Kidney capillary endothelial cell (primary cell): ENCODE data around the gene ALKBH8.
"Not testable (repeated sequence)": the region's sequence is repeated elsewhere in the genome, so short reads cannot be mapped to it uniquely, and the experiment has no call there.

Source experiments
- DNase-seq: peaks from one replicate; pipeline ENCODE4 v3.0.0-alpha.2; 2018; ENCODE audit warnings: low spot score

Gene ALKBH8

DNA sequence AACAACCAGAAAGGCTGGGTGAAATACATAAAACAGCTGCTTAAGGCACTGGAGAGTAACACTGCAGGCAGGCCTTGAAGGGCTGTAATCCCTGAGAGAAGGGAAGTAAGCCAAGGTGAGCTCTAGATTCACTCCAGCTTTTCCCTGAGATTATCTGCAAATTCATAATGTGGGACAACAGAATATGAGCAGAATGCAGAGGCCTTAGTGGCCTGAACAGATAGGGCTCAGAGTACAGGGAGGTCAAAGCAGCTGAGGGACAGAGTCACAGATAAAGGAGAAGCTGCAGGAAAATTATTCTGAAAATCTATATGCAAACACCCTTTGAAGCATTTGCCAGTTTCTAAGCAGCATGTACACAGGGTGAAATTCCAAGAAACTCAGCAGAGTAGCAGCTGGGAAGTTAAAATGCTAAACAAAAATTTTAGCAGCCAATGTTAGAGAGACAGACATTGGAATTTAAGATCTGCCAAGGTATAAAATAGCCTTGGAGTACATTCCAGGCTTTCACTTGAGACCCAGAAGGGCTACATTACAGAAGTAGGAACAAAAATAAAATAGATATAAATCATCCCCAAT lies 59.8 kb downstream of the ALKBH8 start:
- DNase-seq, result no peak

DNA sequence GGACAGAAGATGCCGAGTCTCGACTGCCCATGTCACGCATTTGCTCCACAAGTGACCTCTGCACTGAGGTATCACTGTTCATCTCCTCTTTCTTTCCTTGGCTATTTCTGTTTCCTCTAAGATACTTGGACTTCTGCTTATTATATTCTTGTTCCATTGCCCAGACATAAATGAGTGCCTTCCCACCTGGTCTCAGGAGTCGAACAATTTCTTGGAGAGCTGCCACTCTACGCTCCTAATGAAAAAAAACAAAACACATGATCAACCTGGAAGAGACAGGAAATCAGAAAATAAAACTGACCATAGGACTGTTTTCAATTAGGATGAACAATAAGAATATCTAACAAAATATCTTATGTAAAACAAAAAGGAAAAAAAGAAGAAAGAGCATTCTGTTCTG lies 60.6 kb downstream of the ALKBH8 start:
- DNase-seq, result no peak

DNA sequence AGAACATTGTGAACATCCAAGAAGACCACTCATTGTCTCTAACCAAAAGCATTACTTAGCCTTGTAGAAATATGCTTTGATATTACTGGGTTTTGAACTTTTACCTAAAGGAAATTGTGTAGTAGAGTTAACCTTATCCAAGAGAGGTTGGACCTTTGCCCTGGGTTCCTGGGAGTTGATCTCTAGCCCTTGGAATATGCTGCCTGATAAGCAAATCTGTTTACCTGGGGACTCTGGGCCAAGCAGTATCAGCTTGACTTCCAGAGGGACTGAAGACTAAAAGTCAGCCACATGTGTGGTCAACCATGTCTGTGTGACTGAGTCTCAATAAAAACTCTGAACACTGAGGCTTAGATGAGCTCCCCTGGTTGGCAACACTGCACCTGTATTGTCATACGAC lies 63.8 kb downstream of the ALKBH8 start:
- no peak for DNase-seq

DNA sequence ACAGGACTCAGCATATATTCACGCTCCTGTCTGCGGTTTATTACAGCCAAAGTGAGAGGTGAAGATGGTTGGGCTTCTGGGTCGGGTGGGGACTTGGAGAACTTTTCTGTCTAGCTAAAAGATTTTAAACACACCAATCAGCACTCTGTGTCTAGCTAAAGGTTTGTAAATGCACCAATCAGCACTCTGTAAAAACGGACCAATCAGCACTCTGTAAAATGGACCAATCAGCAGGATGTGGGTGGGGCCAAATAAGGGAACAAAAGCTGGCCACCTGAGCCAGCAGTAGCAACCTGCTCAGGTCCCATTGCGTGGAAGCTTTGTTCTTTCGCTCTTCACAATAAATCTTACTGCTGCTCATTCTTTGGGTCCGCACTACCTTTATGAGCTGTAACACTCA lies 68.2 kb downstream of the ALKBH8 start:
- DNase-seq, result not testable (repeated sequence)

DNA sequence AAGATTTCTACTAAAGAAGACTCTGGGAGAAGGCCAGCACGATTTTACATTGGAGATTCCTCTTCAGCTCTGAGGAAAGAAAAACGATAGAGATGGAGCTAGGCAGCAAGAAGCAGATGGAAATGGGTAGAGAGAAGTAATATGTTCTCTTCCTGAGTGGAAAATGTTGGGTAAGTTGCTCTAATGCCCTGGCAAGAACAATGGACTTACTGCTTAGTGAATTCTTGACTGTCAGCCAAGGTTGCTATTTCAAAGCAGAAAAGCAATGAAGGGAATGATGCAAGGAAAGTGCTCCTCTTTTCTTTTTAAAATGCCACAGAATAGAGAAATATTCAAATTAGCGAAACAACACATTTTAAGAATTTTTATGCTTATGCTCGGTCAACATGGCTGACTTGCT lies 69.5 kb downstream of the ALKBH8 start:
- DNase-seq, result no peak

DNA sequence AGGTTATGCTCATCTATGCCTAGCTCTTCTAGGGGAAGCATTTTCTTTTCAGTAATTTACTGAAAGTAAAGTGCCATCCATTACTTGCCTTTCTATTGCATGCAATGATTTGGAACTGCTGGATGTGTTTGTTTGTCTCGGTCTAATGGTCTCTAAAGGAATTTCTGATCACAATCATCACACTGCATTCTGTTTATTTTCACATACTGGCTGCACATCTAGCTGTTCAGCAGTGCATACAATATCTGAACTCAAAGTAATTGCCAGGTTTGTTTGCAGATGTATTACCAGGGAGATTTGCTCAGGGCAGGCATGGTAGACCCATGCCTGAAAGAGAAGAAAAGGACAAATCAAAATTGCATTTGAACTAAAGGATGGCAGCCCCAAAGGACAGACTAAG lies 71.5 kb downstream of the ALKBH8 start:
- no peak for DNase-seq

DNA sequence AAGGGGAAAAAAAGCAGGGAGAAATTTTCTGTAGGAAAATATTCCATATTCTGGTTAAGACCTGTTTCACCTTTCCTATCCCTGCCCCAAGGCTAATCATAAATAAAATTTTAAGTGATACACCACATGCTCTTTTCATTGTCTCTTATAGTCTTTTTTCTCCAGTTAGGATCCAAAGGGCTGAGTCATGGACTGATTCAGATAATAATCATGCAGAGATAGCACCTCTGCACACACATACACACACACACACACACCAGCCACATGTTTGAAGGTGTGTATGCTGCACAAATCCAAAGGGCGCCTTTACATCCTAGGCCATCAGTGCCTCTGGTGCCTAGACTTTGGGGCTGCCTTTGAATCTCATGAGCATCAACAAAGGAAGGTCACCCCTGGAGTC lies 72.4 kb downstream of the ALKBH8 start:
- DNase-seq, result peak; percentile 42

DNA sequence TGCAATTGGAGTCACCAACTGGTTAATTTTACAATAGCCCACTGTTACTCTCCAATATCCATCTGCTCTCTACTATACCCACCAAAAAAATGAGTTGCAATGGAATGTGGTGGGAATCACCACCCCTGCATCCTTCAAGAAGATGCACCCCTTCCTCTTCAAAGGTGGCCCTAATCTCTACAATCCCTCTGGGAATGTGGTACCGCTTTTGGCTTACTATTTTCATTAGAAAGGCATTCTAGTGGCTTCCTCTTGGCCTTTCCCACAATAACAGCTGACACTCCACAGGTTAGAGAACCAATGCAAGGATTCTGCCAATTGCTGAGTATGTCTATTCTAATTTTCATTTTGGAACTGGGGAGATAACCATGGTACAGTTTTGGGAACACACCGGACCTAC lies 74.7 kb downstream of the ALKBH8 start:
- no peak for DNase-seq

DNA sequence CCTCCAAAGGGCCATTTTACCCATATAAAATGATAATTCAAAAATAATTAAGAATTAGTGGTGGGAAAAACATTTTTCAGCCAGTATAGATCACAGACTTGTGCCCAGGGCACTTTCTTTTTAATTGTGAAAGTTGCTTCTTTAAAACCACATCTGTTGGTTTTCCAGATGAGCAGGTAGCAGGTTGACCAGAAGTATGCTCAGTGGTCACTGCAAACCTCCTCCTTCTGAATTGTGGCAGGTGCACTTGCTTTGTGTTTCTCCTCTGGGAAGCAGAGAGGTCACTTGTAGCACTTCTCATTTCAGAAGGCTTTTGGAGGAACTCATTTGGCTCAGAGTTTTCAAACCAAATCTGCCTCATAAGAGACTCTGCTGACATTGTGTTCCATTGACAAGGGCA lies 83.3 kb downstream of the ALKBH8 start:
- no peak for DNase-seq

DNA sequence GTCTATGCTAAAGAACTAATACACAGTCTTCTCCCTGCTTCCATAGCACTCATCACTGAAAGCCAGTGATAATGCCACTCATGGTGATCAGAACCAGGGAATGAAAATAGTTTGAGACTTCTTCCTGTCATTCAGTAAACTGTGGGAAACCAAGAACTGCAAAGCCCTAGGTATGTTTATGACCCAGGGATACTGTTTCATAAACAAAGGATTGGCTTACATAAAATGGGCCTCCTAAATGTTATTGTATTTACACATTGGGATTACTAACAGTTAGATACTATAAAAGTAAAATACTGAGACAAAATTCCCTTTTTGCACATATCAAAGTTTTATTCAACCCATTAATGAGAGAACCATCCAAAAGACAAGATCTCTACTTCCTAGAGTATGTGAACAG lies 86.6 kb downstream of the ALKBH8 start:
- DNase-seq, result no peak

DNA sequence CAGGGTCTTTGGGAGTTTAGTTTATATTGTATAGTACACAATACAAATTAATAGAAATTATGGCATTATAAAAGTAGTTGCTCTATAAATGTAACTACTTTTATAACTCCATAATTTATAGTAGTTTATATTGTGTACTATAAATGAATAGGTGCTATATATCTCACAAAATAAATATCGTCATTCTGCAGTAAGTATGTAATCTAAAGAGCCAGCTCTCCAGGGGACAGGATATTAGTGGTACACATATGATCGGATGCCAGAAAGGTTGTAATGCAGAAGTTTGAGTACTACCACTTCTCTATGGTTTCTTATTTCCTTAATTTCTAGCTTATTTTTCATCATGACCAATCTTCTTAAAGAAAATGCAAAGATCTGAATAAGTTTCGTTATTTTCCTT lies 87.7 kb downstream of the ALKBH8 start:
- no peak for DNase-seq

DNA sequence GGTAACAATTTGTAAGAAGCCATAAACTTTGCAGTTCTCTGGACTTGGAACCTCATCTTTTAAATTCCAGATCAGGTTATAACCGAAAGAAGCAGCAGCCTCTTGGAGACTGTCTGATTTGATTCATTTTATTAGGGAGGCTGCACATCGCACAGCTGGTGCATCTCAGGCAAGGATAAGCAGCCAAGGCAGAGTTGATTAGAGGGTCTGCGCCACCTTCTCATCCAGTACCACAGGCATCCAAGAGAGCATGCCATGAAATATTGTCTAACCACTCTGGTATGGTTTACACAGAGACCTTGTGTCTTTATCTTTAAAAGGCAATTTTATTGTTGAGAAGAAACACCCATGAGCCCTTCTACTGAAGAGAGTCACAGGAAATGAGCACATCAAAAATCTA lies 91.7 kb downstream of the ALKBH8 start:
- DNase-seq, result no peak

DNA sequence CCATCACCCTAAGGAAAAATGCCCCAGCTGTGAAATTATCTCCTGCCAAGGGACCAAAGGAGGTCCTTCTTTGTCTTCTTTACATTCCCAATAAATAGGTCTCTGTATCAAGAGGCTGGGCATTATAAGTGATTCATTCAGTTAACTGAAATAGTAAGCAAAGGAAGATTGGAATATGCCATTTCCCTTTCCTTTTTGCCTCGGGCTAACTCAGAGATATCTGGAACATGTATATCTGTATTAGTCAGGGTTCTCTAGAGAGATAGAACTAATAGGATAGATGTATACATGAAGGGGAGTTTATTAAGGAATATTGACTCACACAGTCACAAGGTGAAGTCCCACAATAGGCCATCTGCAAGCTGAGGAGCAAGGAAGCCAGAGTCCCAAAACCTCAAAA lies 92.6 kb downstream of the ALKBH8 start:
- no peak for DNase-seq

DNA sequence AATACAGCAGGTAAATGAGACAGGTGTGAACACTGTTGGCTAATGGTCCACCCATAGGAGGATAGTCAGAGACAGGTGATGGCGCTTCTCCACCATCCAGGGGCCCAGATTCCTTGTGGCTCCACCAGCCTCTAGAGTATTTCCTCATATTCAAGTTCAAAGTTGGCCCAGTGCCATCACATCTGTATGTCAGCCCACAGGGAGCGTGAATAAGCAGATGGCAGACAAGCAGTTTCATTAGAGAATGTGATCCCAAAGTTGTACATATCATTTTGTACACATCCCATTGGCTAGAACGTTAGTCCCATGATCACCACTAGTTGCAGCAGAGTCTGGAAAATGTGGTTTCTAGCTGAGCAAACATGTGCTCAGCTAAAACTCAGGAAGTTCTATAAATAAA lies 96.9 kb downstream of the ALKBH8 start:
- DNase-seq, result no peak

DNA sequence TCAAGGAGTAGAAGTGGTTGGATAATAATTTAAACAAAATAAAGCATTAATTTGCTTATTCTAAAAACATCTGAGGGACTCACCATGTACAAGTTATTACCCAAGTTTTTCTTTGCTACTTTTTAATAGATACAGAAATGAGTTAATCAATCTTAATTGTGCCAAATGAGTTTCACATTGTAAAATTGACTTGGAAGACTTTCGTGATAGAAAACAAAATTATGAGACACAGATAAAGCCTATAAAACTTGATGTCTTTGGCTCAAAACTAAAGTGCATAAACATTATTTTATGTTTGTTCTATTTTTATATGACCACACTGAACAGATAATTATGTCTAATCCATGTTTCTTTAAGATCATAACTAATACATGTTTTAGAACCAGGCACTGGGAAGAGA lies 97.8 kb downstream of the ALKBH8 start:
- DNase-seq, result no peak

DNA sequence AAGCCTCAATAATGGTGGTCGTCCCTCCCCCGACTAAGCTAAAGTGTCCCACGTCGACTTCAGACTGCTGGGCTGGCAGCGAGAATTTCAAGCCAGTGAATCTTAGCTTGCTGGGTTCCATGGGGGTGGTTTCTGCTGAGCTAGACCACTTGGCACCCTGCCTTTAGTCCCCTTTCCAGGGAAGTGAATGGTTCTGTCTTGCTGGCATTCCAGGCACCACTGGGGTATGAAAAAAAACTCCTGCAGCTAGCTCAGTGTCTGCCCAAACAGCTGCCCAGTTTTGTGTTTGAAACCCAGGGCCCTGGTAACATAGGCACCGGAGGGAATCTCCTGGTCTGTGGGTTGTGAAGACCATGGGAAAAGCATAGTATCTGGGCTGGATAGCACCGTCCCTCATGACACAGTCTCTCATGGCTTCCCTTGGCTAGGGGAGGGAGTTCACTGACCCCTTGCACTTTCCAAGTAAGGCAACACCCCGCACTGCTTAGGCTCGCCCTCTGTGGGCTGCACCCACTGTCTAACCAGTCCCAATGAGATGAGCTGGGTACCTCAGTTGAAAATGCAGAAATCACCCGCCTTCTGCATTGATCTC lies 99.2 kb downstream of the ALKBH8 start:
- not testable (repeated sequence) for DNase-seq

DNA sequence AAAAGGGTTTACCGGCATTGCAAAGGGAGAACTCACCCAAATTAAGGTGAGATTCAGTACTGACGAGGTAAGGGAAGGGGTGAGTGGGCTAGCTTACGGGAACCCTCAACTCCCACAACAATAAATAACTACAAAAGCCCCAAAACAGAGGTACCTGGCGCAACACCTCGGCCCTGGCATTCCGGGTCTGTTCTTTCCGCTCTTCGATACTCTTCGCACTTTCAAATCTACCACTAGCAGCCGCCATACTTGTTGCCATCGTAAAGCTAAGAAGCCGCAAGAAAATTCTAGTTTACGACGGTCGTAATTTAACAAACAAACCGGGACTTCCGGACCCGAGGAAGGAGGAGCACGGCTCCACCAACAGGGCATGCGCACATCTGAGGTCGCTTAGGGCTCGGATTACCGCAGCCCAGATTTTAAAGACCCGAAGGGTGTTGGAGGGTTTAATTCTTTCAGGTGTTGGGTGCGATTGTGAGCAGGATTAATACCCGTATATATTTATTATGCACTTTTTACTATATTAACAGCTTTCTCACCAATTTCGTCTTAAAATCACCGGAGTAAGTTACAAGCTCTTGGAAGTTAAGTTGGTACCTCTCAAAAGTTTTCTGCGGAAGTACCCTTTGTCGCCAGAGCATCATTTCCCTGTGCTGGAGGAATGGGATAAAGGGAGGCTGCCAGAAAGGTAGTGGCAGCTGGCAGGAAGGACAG lies 107.8 kb downstream of the ALKBH8 start, which contains the start of gene CWF19L2:
TSS of gene CWF19L2 (minus strand) at position 268 of the 714 bp plus-strand sequence. CDS start at position 259, 9 bp downstream.
- peak; percentile 99 for DNase-seq

DNA sequence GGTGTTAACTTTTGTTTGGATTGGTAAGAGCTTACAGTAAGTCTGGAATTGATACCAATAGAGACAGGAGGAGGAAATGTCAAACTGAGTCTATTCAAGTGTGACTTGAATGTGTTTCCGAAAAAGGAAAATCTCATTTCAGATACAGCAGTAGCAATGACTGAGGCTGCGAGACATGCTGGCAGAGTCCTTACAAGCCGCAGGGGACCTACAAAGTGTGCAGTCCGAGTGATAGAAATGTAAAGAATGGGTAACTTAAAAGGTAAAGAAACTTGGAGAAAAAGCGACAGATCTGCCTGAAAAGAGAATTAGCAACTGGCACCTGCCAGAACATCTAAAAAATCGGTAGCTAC lies 108.4 kb downstream of the ALKBH8 start:
- peak; percentile 21 for DNase-seq

DNA sequence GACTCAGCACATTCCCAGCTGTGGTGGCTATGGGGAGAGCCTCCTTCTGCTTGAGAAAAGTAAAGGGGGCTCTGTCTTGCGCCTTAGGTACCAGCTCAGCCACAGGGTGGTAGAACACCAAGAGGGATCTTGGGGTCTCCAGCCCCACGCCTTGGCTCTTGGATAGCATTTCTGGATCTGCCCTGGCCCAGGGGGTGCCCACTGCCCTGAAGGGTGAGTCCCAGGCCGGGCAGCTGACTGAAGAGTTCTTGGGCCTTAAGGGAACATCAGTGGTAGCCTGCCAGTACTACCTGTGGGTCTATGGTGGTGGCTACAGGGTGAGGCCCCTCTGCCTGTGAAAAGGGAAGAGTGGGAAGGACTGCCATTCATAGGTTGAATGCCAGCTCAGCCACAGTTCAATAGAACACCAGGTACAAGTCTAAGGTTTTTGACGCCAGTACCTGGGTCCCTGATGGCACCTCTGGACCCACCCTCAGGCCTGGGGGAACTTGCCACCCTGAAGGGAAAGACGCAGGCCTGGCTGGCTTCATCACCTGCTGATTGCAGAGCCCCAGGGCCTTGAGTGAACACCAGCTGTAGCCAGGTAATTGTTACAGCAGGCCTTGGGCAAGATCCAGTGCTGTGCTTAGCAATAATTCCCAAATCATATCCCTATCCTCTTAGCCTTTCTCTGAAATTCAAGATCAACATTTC lies 111.8 kb downstream of the ALKBH8 start:
- DNase-seq, result no peak
